Subcutaneous adipose tissue (tissue), 4 donors: ENCODE measurements around the gene DOCK4. TPM values are rescaled to one million over a fixed set of nuclear protein-coding genes. Genes with fewer than 3 reads are reported as not detected.

Experiments used
- CTCF ChIP-seq: fragments of 450-650 bp; IDR thresholded peaks from one replicate; pipeline ENCODE4 v1.5.1; 2016; ENCODE audit warnings: low read depth, mild to moderate bottlenecking, control low read depth, antibody characterized with exemption, moderate library complexity
- total RNA-seq, 4 donors: library from RNA; depleted of rRNA; stranded (reverse); fragments of >200 nt; gene quantifications; one replicate each; pipeline ENCODE4 v1.1.0, GENCODE V29; 2016

Gene DOCK4
- total RNA-seq, 4 donors from 2014 or later, result 44.3 to 59.3 (median 52.5) TPM

- TF ChIP-seq CTCF, result no peak
These were observed 95.5 kb downstream of the DOCK4 start for GRCh38 chr7:112110651-112111050.

- no peak for TF ChIP-seq CTCF
These were observed 96.0 kb downstream of the DOCK4 start for GRCh38 chr7:112110175-112110574.

- no peak for TF ChIP-seq CTCF
These were observed 97.2 kb downstream of the DOCK4 start for GRCh38 chr7:112108981-112109380.

- TF ChIP-seq CTCF, result no peak
These were observed 100.3 kb downstream of the DOCK4 start for GRCh38 chr7:112105584-112106530.

- no peak for TF ChIP-seq CTCF
These were observed 102.1 kb downstream of the DOCK4 start for GRCh38 chr7:112104120-112104519.

GRCh38 chr7:112103246-112103645 is 103.0 kb downstream of the DOCK4 start:
- no peak for TF ChIP-seq CTCF

GRCh38 chr7:112101201-112101846 is 104.9 kb downstream of the DOCK4 start:
- no peak for TF ChIP-seq CTCF
